Measurements from ENCODE around the gene BTNL9. TPM values are rescaled to one million over a fixed set of nuclear protein-coding genes. Genes with fewer than 3 reads are reported as not detected.
"Not testable (repeated sequence)": the region's sequence is repeated elsewhere in the genome, so short reads cannot be mapped to it uniquely, and the experiment has no call there.

BTNL9 gene
- not detected in 2 replicates for total RNA-seq (2014; rRNA removed)
- not detected for polyA plus RNA-seq (2012)

DNA sequence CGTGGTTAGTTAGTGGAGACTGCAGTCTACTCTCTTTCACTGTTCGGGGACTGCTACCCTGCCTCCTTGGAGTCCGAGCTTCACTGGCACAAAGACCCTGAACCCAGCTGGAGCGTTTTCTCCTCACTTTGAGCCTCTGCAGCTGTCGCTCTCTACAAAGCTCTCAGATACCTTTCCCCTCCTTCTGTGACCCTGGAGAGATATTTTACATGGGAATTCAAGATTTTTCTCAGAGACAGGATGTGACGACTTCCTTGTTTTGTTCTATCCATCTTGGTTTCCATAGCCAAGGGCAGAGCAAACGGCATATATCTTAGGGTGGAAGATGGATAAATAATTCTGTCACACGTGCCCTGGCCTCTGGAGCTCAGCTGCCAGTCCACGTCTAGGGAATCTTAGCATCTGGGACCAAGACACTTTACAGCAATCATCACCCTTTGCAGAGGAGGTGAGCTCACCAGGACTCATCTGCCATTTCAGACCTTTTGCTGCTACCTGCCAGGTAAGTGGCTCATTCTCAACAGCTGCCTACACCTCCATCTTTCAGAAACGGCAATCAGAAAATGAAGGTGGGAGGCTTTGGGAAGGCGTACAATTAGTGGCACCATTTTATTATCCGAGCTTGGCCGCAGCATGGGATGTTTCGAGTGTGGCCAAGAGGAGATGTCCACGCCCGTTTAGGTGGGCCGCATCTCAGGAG is at the start of gene BTNL9:
Gene BTNL9, plus strand, starts transcription at position 336 of the 700 bp plus-strand sequence. CDS start 5,224 bp downstream, outside the sequence.
- no peak for DNase-seq (ENCODE audit: low read depth)

DNA sequence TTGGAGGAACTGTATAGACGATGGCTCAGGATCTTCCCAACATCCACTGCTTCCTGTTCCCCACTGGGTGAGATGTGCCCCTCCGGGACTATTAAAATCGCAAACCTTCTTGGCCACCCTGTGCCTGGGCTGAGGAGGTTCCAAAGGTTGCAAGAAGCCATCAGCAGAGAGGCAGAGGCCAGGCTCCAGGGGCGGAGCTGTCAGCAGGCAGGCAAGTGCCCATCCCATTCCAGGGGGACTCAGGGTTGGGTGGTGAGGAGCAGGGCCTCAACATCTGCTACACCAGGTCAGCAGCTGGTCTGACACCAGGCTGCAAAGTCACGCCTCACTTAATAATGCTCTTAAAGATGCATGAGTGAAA is 49.2 kb upstream of the BTNL9 start:
- no peak for DNase-seq (ENCODE audit: low read depth)

DNA sequence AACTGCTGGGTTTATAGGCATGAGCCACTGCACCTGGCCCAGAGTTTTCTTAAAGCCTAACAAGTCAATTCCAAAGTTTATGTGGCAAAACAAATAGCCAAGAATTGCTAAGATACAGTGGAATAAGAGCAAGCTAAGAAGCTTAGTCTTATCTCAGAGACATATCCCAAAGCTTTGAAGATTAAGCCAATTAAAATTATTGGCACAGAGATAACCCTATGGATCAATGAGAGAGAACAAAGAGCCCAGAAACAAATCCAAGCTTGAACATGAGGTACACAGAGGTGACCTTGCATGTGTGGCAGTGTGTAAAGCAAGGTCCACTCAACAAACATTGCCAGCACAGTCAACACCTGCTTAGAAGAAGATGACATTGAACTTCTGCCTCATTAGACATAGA is 38.1 kb upstream of the BTNL9 start:
- DNase-seq (ENCODE audit: low read depth), result no peak

DNA sequence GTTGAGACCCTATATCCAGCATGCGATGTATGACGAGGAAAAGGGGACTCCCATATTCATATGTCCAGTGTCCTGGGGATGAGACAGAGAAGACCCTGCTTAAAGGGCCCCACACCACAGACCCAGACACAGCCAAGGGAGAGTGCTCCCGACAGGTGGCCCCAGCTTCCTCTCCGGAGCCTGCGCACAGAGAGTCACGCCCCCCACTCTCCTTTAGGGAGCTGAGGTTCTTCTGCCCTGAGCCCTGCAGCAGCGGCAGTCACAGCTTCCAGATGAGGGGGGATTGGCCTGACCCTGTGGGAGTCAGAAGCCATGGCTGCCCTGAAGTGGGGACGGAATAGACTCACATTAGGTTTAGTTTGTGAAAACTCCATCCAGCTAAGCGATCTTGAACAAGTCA is 34.3 kb upstream of the BTNL9 start:
- no peak for DNase-seq (ENCODE audit: low read depth)

DNA sequence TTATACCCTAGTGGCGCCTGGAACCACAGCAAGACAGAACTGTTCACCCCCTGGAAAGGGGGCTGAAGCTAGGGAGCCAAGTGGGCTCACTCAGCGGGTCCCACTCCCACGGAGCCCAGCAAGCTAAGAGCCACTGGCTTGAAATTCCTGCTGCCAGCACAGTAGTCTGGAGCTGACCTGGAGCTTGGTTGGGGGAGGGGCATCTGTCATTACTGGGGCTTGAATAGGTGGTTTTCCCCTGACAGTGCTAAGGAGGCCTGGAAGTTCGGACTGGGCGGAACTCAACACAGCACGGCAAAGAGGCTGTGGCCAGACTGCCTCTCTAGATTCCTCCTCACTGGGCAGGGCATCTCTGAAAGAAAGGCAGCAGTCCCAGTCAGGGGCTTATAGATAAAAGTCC is 31.9 kb upstream of the BTNL9 start:
- no peak for DNase-seq (ENCODE audit: low read depth)

DNA sequence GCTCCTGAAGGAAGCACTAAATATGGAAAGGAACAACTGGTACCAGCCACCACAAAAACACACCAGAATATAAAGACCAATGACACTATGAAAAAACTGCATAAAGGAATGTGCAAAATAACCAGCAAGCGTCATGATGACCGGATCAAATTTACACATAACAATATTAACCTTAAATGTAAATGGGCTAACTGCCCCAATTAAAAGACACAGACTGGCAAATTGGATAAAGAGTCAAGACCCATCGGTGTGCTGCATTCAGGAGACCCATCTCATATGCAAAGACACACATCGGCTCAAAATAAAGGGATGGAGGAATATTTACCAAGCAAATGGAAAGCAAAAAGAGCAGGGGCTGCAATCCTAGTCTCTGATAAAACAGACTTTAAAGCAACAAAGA is 30.0 kb upstream of the BTNL9 start:
- not testable (repeated sequence) for DNase-seq (ENCODE audit: low read depth)

DNA sequence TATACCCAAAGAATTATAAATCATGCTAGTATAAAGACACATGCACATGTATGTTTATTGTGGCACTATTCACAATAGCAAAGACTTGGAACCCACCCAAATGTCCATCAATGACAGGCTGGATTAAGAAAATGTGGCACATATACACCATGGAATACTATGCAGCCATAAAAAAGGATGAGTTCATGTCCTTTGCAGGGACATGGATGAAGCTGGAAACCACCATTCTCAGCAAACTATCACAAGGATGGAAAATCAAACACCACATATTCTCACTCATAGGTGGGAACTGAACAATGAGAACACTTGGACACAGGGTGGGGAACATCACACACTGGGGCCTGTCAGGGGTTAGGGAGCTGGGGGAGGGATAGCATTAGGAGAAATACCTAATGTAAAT is 25.4 kb upstream of the BTNL9 start:
- not testable (repeated sequence) for DNase-seq (ENCODE audit: low read depth)

DNA sequence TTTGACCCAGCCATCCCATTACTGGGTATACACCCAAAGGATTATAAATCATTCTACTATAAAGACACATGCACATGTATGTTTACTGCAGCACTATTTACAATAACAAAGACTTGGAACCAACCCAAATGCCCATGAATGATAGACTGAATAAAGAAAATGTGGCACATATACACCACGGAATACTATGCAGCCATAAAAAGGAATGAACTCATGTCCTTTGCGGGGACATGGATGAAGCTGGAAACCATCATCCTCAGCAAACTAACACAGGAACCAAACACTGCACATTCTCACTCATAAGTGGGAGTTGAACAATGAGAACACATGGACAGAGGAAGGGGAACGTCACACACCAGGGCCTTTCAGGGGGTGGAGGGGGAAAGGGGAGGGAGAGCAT is 22.6 kb upstream of the BTNL9 start:
- not testable (repeated sequence) for DNase-seq (ENCODE audit: low read depth)

DNA sequence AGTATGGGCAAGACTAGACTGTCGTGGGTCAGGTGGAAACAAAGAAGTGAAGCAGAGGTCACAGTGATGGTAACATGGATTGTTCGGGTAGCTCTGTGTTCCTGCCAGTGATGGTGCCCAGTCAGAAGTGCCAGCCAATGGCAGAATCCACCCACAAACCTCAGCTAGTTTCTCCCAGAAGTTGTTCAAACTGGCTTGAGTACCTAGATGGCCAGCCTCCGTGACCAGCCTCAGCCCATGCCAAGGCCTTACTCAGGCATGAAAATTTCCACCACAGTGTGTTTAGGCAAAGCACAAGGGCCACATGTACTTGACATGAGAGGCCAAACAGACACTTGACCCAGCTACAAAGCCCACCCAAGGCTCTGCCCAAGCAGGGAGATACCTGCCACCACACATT is 19.4 kb upstream of the BTNL9 start:
- no peak for DNase-seq (ENCODE audit: low read depth)

DNA sequence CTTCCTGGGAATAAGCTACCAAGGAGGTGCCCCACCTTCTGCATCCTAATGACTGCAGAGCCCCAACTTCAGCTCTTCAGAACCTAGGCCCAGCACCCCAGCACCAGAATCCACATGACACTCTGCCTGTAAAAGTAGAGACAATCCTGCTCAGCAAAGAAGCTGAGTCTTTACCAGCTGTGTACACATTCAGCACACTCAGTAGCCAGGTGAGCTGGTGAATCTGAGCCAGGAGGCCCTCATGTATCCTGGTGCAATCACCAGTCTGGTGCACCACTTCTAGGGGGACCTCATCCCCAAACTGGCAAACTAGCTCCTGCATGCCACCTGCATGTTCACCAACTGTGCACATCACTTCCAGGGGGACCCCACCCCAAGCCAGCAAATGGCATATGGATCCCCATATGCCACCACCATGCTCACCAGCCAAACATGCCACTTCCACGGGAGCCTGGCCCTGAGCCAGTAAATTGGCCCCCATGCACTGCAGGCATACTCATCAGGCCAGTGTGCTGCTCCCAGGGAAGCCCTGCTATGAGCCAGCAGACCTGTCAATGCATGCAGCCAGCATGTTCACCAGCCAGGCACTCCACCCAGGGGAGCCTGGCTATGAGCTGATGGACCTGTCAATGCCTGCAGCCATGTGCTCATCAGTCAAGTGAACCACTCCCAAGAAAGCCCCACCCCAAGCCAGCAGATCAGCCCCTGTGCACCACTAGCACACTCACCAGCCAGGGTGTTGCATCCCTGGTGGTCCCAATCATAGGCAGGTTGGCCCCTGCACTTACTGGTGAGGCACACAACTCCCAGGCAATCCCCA is 15.6 kb upstream of the BTNL9 start:
- no peak for DNase-seq (ENCODE audit: low read depth)

DNA sequence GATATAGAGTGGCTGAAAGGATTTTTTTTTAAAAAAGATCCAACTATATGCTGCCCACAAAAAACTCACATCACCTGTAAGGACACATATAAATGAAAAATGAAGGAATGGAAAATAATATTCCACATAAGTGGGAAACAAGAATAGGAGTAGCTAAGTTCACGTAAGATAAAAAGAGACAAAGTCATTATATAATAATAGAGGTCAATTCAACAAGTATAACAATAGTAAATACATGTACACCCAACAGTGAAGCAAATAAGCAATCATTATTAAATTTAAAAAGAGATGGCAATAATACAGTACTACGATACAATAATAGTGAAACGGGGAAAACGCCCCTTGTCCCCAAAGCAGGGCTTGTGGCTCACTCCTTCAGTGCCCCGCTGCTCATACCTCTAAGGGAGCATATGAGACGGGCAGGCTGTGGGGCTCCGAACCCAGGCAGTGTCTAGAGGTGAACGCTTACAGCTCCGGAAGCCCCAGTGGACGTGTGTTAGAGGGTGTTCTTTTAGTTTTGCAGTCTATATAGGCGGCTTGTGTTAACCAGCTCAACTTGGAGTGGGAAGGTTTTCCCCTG is 12.5 kb upstream of the BTNL9 start:
- no peak for DNase-seq (ENCODE audit: low read depth)

DNA sequence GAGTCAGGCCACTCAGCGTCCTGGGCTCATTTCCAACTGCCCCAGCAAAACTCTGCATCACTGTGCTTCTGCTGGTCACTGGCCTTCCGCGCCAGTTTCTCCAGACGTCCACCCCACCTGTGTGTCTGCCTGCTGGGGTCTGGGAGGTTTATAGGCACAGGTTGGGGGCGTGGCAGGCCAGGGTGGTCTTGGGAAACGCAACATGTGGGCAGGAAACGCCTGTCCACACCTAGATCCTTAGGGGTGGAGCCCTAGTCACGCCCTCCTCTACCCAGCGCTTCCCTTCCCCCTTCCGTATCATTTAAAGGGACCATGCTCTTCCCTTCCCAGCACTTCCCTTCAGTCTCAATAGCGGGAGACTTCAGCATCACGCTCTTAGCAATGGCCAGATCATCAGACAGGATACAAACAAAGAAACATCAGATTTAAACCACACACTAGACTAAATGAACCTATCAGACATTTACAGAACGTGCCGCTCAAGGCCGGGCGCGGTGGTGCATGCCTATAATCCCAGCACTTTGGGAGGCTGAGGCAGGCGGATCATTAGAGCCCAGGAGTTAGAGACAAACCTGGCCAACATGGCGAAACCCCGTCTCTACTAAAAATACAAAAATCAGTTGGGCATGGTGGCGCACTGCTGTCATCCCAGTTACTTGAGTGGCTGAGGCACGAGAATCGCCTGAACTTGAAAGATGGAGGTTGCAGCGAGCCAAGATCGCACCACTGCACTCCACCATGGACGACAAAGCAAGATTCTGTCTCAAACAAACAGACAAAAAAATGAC is 11.8 kb upstream of the BTNL9 start:
- DNase-seq (ENCODE audit: low read depth), result no peak

DNA sequence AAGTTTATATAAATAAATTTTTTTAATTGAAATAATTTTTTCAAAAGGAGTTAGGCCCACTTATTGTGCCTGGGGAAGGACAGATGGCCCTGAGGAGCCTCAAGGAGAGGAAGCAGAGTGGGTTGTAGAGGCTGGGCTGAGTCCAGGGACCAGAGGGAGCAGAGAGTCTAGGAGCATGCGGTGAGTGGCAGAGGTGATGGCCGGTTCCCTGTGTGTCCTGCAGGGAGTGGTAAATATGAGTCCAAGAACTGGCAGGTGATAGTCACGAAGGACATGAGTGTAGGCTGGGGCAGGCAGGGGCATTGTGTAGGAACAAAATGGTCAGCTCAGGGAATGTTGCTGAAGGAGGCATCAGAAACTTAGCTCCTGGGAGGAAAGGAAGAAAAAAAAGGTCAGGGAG is 8.3 kb upstream of the BTNL9 start:
- no peak for DNase-seq (ENCODE audit: low read depth)

DNA sequence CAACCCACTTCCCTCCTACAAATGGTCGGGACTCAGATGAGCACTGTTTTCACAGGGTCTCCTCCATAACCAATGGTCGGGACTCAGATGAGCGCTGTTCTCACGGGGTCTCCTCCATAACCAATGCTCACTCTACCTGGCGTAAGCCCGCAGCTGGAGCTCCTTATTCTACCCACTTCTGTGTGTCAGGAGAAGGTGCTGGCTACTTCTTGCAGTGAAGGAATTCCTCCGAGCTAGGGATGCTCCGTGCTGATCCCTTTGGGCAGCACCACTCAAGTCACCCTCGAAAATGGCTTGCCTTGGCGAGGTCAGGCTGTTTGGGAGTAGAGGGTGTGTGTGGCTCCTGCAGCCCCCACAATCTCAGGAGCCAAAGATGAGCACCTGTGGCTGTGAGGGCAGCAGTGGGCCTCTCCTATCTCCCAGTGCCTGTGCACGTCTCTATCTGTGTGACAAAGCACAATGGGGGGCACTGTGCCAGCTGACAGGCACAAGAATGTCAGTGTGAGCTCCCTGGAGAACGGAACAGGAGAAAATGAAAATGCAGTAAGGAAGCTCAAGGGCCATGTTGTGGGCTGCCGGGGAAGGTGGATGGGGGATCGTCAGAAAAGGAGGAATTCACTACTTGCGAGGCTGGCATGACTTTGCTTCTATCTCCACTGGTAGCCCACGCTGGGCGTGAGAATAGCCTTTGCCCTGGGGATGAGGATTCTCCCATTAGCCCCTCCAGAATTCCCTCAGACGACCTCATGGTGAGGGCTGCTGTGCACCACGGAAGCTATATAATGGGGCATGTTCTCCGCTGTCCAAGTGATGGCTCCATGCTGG is 3.9 kb upstream of the BTNL9 start:
- DNase-seq (ENCODE audit: low read depth), result no peak

DNA sequence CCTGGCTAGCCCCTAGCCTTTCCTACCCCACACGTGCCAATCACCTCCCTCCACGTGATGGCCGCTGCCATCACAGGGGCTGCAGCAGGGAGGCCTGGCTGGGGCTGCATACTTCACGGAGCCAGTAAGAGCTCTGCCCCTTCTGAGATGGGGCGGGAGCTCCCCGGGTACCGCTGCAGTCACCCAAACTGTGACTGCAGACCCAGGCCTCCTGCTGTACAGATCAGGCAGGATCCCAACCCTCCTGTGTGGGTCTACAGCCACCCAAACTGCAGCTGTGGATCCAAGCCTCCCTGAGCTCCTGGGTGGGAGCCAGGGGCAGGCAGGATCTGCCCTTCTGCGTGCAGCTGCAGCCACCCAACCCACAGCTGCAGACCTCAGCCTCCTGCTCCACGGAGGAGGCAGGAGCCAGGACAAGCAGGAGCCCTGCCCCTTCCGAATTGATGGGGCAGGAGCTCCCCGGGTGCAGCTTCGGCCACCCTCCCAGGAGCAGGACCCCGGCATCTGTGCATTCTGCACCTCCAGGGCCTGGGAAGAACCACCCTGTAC is 3.2 kb upstream of the BTNL9 start:
- no peak for DNase-seq (ENCODE audit: low read depth)

DNA sequence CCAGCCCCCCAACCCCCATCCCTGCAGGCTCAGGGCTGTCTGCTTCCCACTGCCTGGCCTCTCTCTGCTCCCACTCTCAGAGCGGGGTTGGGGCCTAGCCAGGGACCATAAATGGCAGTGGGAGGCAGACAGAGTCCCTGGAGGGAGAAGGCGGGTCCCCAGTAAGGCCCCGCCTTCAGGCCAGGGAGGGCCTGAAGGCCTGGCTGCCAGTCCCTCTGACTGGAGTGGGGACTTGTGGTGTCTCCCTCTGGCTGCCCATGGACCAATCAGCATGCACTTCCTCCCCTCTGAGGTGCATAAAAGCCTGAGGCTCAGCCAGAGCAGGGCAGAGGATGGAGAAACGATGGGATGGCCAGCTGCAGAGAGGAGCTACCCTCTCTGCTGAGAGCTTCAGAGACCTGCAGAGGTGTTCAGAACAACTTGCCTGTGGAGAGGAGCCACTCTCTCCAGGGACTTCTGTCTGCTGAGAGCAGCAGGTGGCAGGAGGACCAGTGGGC is 2.7 kb upstream of the BTNL9 start:
- DNase-seq (ENCODE audit: low read depth), result no peak

DNA sequence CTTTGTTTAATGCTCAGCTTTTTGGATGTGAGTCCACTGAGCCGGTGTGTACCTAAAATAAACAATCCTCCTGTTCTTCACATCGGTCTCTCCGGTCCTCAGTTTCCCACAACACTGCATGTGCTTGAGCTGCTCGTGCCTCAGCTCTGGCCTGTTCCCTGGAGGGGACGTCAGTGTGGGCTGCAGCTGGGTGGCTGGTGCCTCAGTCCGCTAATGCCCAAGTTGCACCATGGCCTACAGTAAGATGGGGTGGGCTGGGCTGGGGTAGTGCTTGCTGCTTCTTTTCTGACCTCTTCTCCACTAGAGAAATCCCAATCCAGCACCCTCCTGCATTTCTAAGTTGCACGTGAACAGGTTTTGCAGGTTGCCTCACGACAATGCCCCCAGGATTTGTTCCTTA is 595 bp upstream of the BTNL9 start:
- DNase-seq (ENCODE audit: low read depth), result no peak

DNA sequence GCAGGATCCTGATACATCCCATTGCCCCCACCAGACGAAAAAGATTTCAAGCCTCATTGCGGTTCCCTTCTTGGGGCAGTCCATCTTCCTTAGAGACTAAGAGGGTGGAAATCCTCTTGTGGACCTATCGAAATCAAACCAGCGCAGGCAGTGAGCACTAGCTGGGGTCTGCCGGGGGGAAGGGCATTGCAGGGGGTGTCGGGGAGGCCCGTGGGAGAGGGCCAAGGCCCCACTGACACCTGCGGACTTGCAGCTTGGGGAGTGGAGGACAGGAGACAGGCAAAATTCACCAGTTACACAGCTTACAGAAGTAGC is 522 bp downstream of the BTNL9 start:
- DNase-seq (ENCODE audit: low read depth), result no peak

DNA sequence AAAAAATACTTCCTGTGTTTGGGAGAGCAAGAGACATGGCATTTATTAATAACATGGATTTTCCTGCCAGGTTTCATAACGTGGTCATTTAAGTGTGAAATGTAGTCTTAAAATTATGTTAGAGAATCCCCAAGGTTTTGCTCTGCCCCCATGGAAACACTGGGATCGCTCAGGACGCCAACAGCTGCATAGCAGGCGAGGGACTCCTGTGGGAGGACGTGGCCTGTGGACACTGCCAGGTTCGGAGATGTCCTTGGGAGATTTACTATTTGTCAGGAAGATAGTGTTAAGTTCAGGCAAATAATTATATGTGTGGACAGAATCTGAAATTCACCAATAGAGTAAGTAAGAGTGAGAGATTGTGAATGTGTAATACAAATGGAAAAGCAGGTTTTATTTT is 977 bp downstream of the BTNL9 start:
- DNase-seq (ENCODE audit: low read depth), result no peak

DNA sequence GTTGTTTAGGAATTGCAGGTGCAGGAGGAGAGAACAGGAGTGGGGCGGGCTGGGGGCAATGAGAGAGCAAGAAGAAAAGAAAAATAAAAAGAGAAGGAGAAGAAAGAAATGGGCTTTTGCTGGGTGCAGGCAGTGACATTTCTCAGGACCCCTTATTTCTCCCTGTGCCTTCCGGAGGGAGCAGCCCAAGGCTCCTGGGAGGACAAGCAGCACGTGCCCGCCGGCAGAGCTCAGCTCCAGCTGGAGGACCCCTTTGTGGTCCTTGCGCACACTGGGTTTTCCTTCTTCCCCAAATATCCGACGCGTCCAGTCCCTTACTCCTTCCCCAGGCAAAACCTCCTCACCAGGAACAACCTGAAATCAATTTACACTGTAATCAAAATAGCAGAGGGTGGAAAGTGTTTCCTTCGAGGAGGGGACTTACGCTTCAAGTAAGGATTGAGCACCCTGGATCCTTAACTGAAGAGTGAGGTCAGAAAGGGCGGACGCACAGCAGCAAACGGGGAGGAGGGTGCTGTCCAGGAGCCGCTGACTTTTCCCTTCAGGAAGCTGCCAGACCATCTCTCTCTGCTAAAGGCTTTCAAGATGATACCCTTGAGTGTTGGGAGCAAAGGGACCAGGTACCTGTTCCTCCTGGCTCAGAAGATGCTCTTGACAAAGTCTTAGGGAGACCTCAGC is 2.1 kb downstream of the BTNL9 start:
- no peak for DNase-seq (ENCODE audit: low read depth)
